Activated T-cell treated with anti-CD3 and anti-CD28 coated beads, Interleukin-2, amount 50 U/mL, for 4 hours (primary cell): Measurements from ENCODE around the gene NT5DC1. TPM values are rescaled to one million over a fixed set of nuclear protein-coding genes. Genes with fewer than 3 reads are reported as not detected.

Experiments used
- ATAC-seq, 2 donors: fragments of 200-7000 bp; cut with Tn5 transposase; one replicate each; pipeline ENCODE4 v1.10.0; 2021
- DNase-seq: peaks from one replicate; pipeline ENCODE4 v3.0.0-alpha.2; 2020
- H3K27me3 Mint-ChIP-seq: one replicate; pipeline ENCODE4 v1.8.0; 2021; ENCODE audit warnings: low read depth, mixed read lengths
- H3K36me3 Mint-ChIP-seq: one replicate; pipeline ENCODE4 v1.8.0; 2022; ENCODE audit warnings: mixed read lengths; ENCODE audit not compliant: insufficient read depth
- H3K4me1 Mint-ChIP-seq: one replicate; pipeline ENCODE4 v1.8.0; 2021; ENCODE audit warnings: low read depth, mixed read lengths
- H3K4me3 Mint-ChIP-seq: one replicate; pipeline ENCODE4 v1.8.0; 2021; ENCODE audit warnings: mild to moderate bottlenecking, moderate library complexity, mixed read lengths
- H3K9me3 Mint-ChIP-seq: one replicate; pipeline ENCODE4 v1.8.0; 2021; ENCODE audit warnings: mixed read lengths
- total RNA-seq, 3 donors: library from RNA; stranded (reverse); gene quantifications; one replicate each; pipeline ENCODE4 v1.2.1, GENCODE V29; 2021

Gene NT5DC1
- total RNA-seq, 3 donors from 2014 or later, result 32.5 to 39.7 (median 33.8) TPM

DNA sequence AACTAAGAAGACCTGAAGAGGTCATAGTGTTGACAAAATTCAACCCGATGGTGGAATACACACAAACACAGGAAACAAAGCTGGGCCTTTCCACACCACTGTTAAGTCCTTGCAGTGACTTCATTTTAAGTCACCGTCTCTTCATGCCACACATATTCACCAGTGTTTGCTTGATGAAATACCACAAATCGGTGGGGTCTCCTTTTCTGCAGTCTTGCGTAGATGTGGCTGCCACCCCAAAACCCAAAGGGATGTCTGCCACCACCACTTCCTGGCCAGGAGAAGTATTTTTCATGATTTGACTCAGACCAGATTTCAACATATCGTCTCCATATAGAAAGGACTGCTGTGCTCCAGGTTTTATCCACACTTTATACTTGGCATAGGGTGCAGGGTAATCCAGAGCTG is 36.3 kb downstream of the NT5DC1 start:
- Mint-ChIP-seq H3K4me3 (no peak overlapping the region), H3K36me3 (peaks cover 11% of the 10 kb centered on the region), H3K9me3 (no peaks in the 10 kb centered on the region), H3K27me3 (no peaks in the 10 kb centered on the region), H3K4me1 (peaks cover 12% of the 10 kb centered on the region)
- ATAC-seq (peak; percentile 7 to 77), DNase-seq (no peak)

- Mint-ChIP-seq H3K27me3 (no peaks in the 10 kb centered on the region), H3K36me3 (peaks cover 12% of the 10 kb centered on the region), H3K4me3 (no peak overlapping the region), H3K9me3 (no peaks in the 10 kb centered on the region), H3K4me1 (peaks cover 12% of the 10 kb centered on the region)
- no peak for DNase-seq
- ATAC-seq, result no peak
Observed at GRCh38 chr6:116139917-116140316, 39.3 kb downstream of the NT5DC1 start.

- no peaks in the 10 kb centered on the region for H3K27me3 Mint-ChIP-seq
- H3K9me3 Mint-ChIP-seq, result no peaks in the 10 kb centered on the region
- DNase-seq (no peak), ATAC-seq (no peak)
- no peak overlapping the region for H3K4me3 Mint-ChIP-seq
- peaks cover 8% of the 10 kb centered on the region for H3K36me3 Mint-ChIP-seq
- no peaks in the 10 kb centered on the region for H3K4me1 Mint-ChIP-seq
Observed at GRCh38 chr6:116144605-116145004, 44.0 kb downstream of the NT5DC1 start.

- no peak overlapping the region for H3K4me3 Mint-ChIP-seq
- H3K27me3 Mint-ChIP-seq, result no peaks in the 10 kb centered on the region
- H3K36me3 Mint-ChIP-seq, result peaks cover 9% of the 10 kb centered on the region
- DNase-seq (no peak), ATAC-seq (no peak)
- H3K4me1 Mint-ChIP-seq, result no peaks in the 10 kb centered on the region
- H3K9me3 Mint-ChIP-seq, result no peaks in the 10 kb centered on the region
Observed at GRCh38 chr6:116145803-116146675, 45.4 kb downstream of the NT5DC1 start.

- peaks cover 10% of the 10 kb centered on the region for H3K36me3 Mint-ChIP-seq
- no peaks in the 10 kb centered on the region for H3K9me3 Mint-ChIP-seq
- no peaks in the 10 kb centered on the region for H3K27me3 Mint-ChIP-seq
- peaks cover 2% of the 10 kb centered on the region for H3K4me1 Mint-ChIP-seq
- ATAC-seq (no peak), DNase-seq (no peak)
- H3K4me3 Mint-ChIP-seq, result no peak overlapping the region
Observed at GRCh38 chr6:116152620-116153019, 52.0 kb downstream of the NT5DC1 start.

DNA sequence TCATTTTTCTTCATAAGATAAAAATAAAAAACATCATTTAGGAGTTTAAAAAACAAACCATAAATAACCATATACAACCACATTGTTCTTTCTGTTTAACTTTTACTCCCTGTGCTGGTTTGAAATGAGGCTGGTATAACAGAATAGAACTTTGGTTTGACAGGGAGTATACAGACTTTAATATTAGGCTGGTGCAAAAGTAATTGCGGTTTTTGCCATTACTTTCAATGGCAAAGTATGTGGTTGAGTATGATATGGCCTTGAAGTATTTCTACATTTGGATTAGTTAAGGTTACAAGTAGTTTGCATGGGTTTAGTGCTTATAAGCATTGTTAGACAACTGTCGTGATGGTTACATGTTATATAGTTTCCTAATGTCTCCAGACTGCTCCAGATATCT is 54.2 kb downstream of the NT5DC1 start:
- Mint-ChIP-seq H3K9me3 (peaks cover 6% of the 10 kb centered on the region), H3K27me3 (no peaks in the 10 kb centered on the region), H3K36me3 (peaks cover 20% of the 10 kb centered on the region), H3K4me1 (peaks cover 2% of the 10 kb centered on the region), H3K4me3 (no peak overlapping the region)
- DNase-seq (no peak), ATAC-seq (no peak)

GRCh38 chr6:116156405-116157326 is 56.0 kb downstream of the NT5DC1 start:
- H3K4me1 Mint-ChIP-seq, result peaks cover 2% of the 10 kb centered on the region
- no peaks in the 10 kb centered on the region for H3K27me3 Mint-ChIP-seq
- H3K4me3 Mint-ChIP-seq, result no peak overlapping the region
- peaks cover 24% of the 10 kb centered on the region for H3K36me3 Mint-ChIP-seq
- DNase-seq, result no peak
- peaks cover 11% of the 10 kb centered on the region for H3K9me3 Mint-ChIP-seq
- no peak for ATAC-seq

DNA sequence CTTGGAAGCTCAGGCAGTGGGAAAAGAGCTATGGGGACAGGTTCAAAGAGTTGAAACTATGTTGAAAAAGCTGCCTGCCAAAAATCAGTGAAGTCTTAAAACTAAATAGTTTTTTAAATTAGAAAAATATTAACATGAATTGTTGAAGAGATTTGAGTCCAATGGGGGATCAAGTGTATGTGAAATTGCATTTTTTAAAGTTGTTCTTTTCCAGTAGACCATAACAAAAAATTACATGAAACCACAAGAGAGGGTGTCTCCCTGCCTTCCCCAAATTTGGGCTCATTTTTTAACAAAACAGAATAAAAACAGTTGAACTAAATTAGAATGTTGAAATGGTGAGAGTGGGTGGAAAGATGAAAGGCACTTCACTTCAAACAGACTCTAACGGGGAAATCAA is 56.7 kb downstream of the NT5DC1 start:
- Mint-ChIP-seq H3K4me1 (peaks cover 2% of the 10 kb centered on the region), H3K4me3 (no peak overlapping the region), H3K27me3 (no peaks in the 10 kb centered on the region), H3K36me3 (peaks cover 31% of the 10 kb centered on the region), H3K9me3 (peaks cover 11% of the 10 kb centered on the region)
- DNase-seq (no peak), ATAC-seq (no peak)

- Mint-ChIP-seq H3K27me3 (no peaks in the 10 kb centered on the region), H3K36me3 (peaks cover 38% of the 10 kb centered on the region), H3K4me1 (peaks cover 2% of the 10 kb centered on the region), H3K4me3 (no peak overlapping the region), H3K9me3 (peaks cover 17% of the 10 kb centered on the region)
- DNase-seq (no peak), ATAC-seq (no peak)
Observed at GRCh38 chr6:116158641-116159040, 58.0 kb downstream of the NT5DC1 start.

DNA sequence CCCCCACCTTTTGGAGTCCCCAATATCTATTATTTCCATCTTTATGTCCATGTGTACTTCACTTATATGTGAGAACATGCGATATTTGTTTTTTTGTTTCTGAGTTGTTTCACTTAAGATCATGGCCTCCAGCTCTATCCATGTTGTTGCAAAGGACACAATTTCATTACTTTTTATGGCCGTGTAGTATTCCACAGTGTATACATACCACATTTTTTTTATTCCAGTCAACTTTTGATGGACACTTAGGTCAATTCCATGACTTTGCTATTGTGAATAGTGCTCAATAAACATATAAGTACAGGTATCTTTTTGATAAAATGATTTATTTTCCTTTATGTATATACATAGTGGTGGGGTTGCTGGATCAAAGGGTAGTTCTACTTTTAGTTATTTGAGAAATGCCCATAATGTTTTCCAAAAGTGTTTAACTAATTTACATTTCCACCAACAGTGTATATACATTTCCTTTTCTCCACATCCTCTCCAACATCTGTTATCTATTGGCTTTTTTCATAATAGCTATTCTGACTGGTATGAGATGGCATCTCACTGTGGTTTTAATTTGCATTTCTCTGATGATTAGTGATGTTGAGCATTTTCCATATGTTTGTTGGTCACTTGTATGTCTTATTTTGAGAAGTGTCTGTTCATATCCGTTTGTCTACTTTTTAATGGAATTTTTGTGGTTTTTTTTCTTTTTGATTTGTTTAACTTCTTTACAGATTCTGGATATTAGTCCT is 59.3 kb downstream of the NT5DC1 start:
- Mint-ChIP-seq H3K4me3 (no peak overlapping the region), H3K36me3 (peaks cover 43% of the 10 kb centered on the region), H3K9me3 (peaks cover 24% of the 10 kb centered on the region), H3K27me3 (no peaks in the 10 kb centered on the region), H3K4me1 (peaks cover 2% of the 10 kb centered on the region)
- ATAC-seq (no peak), DNase-seq (no peak)

GRCh38 chr6:116165596-116165995 is 64.9 kb downstream of the NT5DC1 start:
- ATAC-seq, result no peak

GRCh38 chr6:116166369-116166768 is 65.7 kb downstream of the NT5DC1 start:
- ATAC-seq, result no peak
- Mint-ChIP-seq H3K9me3 (peaks cover 21% of the 10 kb centered on the region), H3K27me3 (no peaks in the 10 kb centered on the region), H3K4me1 (no peaks in the 10 kb centered on the region), H3K36me3 (peaks cover 48% of the 10 kb centered on the region), H3K4me3 (no peak overlapping the region)
- no peak for DNase-seq

More at GRCh38 chr6:116165596-116165995, 64.9 kb downstream of the NT5DC1 start:
- peaks cover 47% of the 10 kb centered on the region for H3K36me3 Mint-ChIP-seq
- DNase-seq, result no peak
- H3K9me3 Mint-ChIP-seq, result peaks cover 21% of the 10 kb centered on the region
- no peak overlapping the region for H3K4me3 Mint-ChIP-seq
- no peaks in the 10 kb centered on the region for H3K4me1 Mint-ChIP-seq
- no peaks in the 10 kb centered on the region for H3K27me3 Mint-ChIP-seq

GRCh38 chr6:116168148-116168547 is 67.5 kb downstream of the NT5DC1 start:
- Mint-ChIP-seq H3K9me3 (peaks cover 20% of the 10 kb centered on the region), H3K36me3 (peaks cover 41% of the 10 kb centered on the region), H3K4me1 (no peaks in the 10 kb centered on the region), H3K27me3 (no peaks in the 10 kb centered on the region), H3K4me3 (no peak overlapping the region)
- ATAC-seq (no peak), DNase-seq (no peak)

- Mint-ChIP-seq H3K9me3 (peaks cover 9% of the 10 kb centered on the region), H3K36me3 (peaks cover 41% of the 10 kb centered on the region), H3K27me3 (no peaks in the 10 kb centered on the region), H3K4me1 (no peaks in the 10 kb centered on the region), H3K4me3 (no peak overlapping the region)
- no peak for DNase-seq
- no peak for ATAC-seq
Observed at GRCh38 chr6:116169880-116170279, 69.2 kb downstream of the NT5DC1 start.
